Heart left ventricle (tissue), 16 donors: ENCODE measurements around the gene AOC1. TPM values are rescaled to one million over a fixed set of nuclear protein-coding genes. Genes with fewer than 3 reads are reported as not detected.
A peak's percentile ranks its signal among the peaks of the same experiment; 100 is the strongest.
"Not testable (repeated sequence)": the region's sequence is repeated elsewhere in the genome, so short reads cannot be mapped to it uniquely, and the experiment has no call there.

Experiments used
- ATAC-seq, 4 donors: fragments of 200-7000 bp; cut with Tn5 transposase; one replicate each; pipeline ENCODE4 v1.9.1; 2020 to 2022; ENCODE audit warnings: moderate library complexity in 4 of 4, mild to moderate bottlenecking in 3 of 4, moderate number of reproducible peaks in 1 of 4
- DNase-seq, 5 donors: peaks; one replicate each; pipeline ENCODE4 v3.0.0-alpha.2; 2020
- H3K27ac ChIP-seq, 12 donors: fragments of 200-600 bp; sonication (generic) in 4 of 12; one replicate each; pipeline versions ENCODE4 v1.5.0 to v1.8.0; 2016 to 2022; ENCODE audit warnings: mild to moderate bottlenecking in 2 of 12
- H3K27me3 ChIP-seq, 9 donors: fragments of 200-600 bp; sonication (generic) in 2 of 9; one replicate each; pipeline versions ENCODE4 v1.5.1 to v1.8.0; 2016 to 2022; ENCODE audit warnings: mild to moderate bottlenecking in 3 of 9
- H3K36me3 ChIP-seq, 9 donors: fragments of 200-600 bp; sonication (generic) in 2 of 9; one replicate each; pipeline versions ENCODE4 v1.5.0 to v1.8.0; 2018 to 2022; ENCODE audit warnings: mild to moderate bottlenecking in 2 of 9
- H3K4me1 ChIP-seq, 12 donors: fragments of 200-600 bp; sonication (generic) in 4 of 12; one replicate each; pipeline versions ENCODE4 v1.5.0 to v1.8.0; 2016 to 2022; ENCODE audit warnings: mild to moderate bottlenecking in 3 of 12
- H3K4me3 ChIP-seq, 12 donors: fragments of 200-600 bp; sonication (generic) in 4 of 12; one replicate each; pipeline versions ENCODE4 v1.5.0 to v1.8.0; 2017 to 2022; ENCODE audit warnings: mild to moderate bottlenecking in 9 of 12, moderate library complexity in 4 of 12
- H3K9me3 ChIP-seq, 12 donors: fragments of 200-600 bp; sonication (generic) in 4 of 12; one replicate each; pipeline versions ENCODE4 v1.5.0 to v1.8.0; 2016 to 2022; ENCODE audit warnings: mild to moderate bottlenecking in 1 of 12
- POLR2A ChIP-seq, 2 donors: fragments of 450-650 bp; IDR thresholded peaks; one replicate each; pipeline ENCODE4 v1.6.1; 2017; ENCODE audit warnings: antibody characterized with exemption in 2 of 2, mild to moderate bottlenecking in 2 of 2, moderate library complexity in 2 of 2
- WGBS, 4 donors: extraction: QIAGEN DNeasy Blood & Tissue Kit in 2 of 4; methylation state at CpG; one replicate each; pipeline versions ENCODE4 v1.1.5 to v1.1.7; 2013 to 2018; 5-methylcytosine and 5-hydroxymethylcytosine counted together
- intact Hi-C, 10 donors: fragments of 100-400 bp; cut with DNase I; formaldehyde crosslinking; loops; one replicate each; pipeline versions ENCODE4 v1.11.1 to v1.14.2; 2022
- polyA plus RNA-seq, 2 donors: library from polyadenylated mRNA; stranded (reverse); fragments of 200-250 nt; gene quantifications; one replicate each; pipeline ENCODE4 v1.2.3, GENCODE V29; 2013
- total RNA-seq, 9 donors: library from RNA; depleted of rRNA in 2 of 9; stranded (reverse); fragments of >200 nt in 2 of 9; fragmentation: NEBNext Ultra II Directional in 3 of 9; extraction: Animal tissue kit (Norgen Biotek cat#: 25700) in 3 of 9; gene quantifications; one replicate each; pipeline versions ENCODE4 v1.1.0 to v1.2.4, GENCODE V29; 2016 to 2023
- TF ChIP-seq, protein P1 (sequence below), 12 donors: fragments of 200-600 bp; sonication (generic) in 4 of 12; IDR thresholded peaks; one replicate each; pipeline versions ENCODE4 v1.5.0 to v1.8.0; 2018 to 2022; ENCODE audit warnings: antibody characterized with exemption in 12 of 12, mild to moderate bottlenecking in 5 of 12
- donor health status: ischemic (EF 13 %, LVEDD 7.1; RV severe dilation, severe dysfunction).
- donor health status: healthy with polysubstance abuse.
- donor health status: DM: no; HTN: yes; CAD: no.
- donor health status: DM: no; HTN: no; CAD: no.
- donor health status: ischemic (EF 25% LVEDD 6.9; RV normal size, moderate dysfunction).
- donor health status: ischemic (EF 25% LVEDD 5.7; RV mildly dilated, moderate dysfunction).
- donor health status: healthy.
- donor health status: DM: yes; HTN: yes; CAD: no.
- donor health status: ischemic (EF 35%, LVEDD 5.7; RV mildly dilated, moderate dysfunction).
- donor health status: nonischemic (EF 11% LVEDD 7.7; RV severe dilation, severe dysfunction).
- donor health status: DM: yes; HTN: yes; CAD: no.
- donor health status: PGD.
- donor health status: ischemic (EF 29% LVEDD 5.4; RV normal size, mild dysfunction).
- donor health status: nonischemic (EF 23%, LVEDD 6.1; RV moderate dilation, normal function).

AOC1 gene
- total and polyA plus RNA-seq, 11 donors = 0.06 to 0.94 (median 0.68) TPM; not detected in 5

GRCh38 chr7:150904011-150904909, 51.9 kb downstream of the AOC1 start:
- intact Hi-C loops = loop anchor here in 4 of 10 donors (5.0 to 10.0 kb wide), 2 partner anchors 51 to 53 kb away; no protein-coding TSS in a partner anchor
- 60 to 65% (median 60%) methylated on average over 6 of the region's 6 CpGs for WGBS, 4 donors
- Histone ChIP-seq H3K4me1 (peaks cover 0 to 34% (median 7%) of the 10 kb centered on the region in 12 donors), H3K27me3 (peaks cover 0 to 31% (median 0%) of the 10 kb centered on the region in 9 donors), H3K4me3 (no peak overlapping the region), H3K36me3 (no peaks in the 10 kb centered on the region), H3K9me3 (no peaks in the 10 kb centered on the region), H3K27ac (peak overlapping the region in 11 of 12 donors; percentile 1 to 76 (median 66))
- TF ChIP-seq POLR2A (IDR thresholded peaks at IDR 0.05) = no peak
- TF ChIP-seq, protein P1, sequence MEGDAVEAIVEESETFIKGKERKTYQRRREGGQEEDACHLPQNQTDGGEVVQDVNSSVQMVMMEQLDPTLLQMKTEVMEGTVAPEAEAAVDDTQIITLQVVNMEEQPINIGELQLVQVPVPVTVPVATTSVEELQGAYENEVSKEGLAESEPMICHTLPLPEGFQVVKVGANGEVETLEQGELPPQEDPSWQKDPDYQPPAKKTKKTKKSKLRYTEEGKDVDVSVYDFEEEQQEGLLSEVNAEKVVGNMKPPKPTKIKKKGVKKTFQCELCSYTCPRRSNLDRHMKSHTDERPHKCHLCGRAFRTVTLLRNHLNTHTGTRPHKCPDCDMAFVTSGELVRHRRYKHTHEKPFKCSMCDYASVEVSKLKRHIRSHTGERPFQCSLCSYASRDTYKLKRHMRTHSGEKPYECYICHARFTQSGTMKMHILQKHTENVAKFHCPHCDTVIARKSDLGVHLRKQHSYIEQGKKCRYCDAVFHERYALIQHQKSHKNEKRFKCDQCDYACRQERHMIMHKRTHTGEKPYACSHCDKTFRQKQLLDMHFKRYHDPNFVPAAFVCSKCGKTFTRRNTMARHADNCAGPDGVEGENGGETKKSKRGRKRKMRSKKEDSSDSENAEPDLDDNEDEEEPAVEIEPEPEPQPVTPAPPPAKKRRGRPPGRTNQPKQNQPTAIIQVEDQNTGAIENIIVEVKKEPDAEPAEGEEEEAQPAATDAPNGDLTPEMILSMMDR (IDR thresholded peaks at IDR 0.05) = no peak
- DNase-seq (no peak), ATAC-seq (peak in 2 of 4 donors; percentile 2 to 8)

GRCh38 chr7:150908173-150908572, 55.9 kb downstream of the AOC1 start:
- DNase-seq (no peak), ATAC-seq (no peak)
- H3K27me3 ChIP-seq = peaks cover 0 to 25% (median 0%) of the 10 kb centered on the region in 9 donors
- no peak overlapping the region for H3K4me3 ChIP-seq
- H3K4me1 ChIP-seq = peaks cover 0 to 13% (median 4%) of the 10 kb centered on the region in 12 donors
- WGBS, 4 donors = 78 to 91% (median 83%) methylated on average over 2 of the region's 2 CpGs
- H3K36me3 ChIP-seq = no peaks in the 10 kb centered on the region
- H3K9me3 ChIP-seq = no peaks in the 10 kb centered on the region
- no peak overlapping the region for H3K27ac ChIP-seq
- intact Hi-C loops = loop anchor here in 3 of 10 donors (5.0 to 10.0 kb wide), 2 partner anchors 34 to 47 kb away; no protein-coding TSS in a partner anchor
- TF ChIP-seq, protein P1 (IDR thresholded peaks at IDR 0.05) = no peak
- TF ChIP-seq POLR2A (IDR thresholded peaks at IDR 0.05) = no peak

DNA sequence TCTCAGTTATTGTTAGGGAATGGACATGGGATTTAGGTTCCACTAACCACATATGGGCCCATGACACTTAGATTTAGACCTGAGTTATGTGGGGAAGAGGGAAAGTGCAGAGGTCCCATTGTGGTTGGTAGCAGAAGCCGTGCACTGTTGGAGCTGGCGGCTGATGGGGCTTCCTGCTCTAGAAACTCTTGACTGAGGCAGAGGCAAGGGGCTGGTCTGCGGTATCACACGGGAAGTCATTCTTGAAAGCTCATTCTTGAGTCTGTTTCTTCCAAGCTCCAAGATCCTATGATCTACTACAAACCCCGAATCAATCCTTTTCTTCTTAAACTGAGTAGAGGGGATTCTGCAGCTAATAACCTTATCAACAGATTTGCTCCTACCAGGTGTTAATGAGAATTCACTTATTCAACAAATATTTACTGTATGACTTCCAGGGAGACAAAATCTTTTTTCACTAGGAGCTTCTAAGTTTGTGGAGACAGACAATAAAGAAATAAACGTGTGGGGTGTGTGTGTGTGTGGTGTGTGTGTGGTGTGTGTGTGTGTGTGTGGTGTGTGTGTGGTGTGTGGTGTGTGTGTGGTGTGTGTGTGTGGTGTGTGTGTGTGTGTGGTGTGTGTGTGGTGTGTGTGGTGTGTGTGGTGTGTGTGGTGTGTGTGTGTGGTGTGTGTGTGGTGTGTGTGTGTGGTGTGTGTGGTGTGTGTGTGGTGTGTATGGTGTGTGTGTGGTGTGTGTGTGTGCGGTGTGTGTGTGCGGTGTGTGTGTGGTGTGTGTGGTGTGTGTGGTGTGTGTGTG, 57.1 kb downstream of the AOC1 start:
- WGBS, 4 donors = 70 to 86% (median 80%) methylated on average over 8 of the region's 8 CpGs
- H3K27me3 ChIP-seq = peaks cover 0 to 30% (median 0%) of the 10 kb centered on the region in 9 donors
- H3K4me1 ChIP-seq = peaks cover 0 to under 1% (median 0%) of the 10 kb centered on the region in 12 donors
- no peak overlapping the region for H3K4me3 ChIP-seq
- no peak for ATAC-seq
- intact Hi-C loops = loop anchor here in 3 of 10 donors (5.0 to 10.0 kb wide), 2 partner anchors 33 to 45 kb away; no protein-coding TSS in a partner anchor
- H3K36me3 ChIP-seq = no peaks in the 10 kb centered on the region
- H3K9me3 ChIP-seq = no peaks in the 10 kb centered on the region
- TF ChIP-seq, protein P1 (IDR thresholded peaks at IDR 0.05) = no peak
- TF ChIP-seq POLR2A (IDR thresholded peaks at IDR 0.05) = no peak
- no peak overlapping the region for H3K27ac ChIP-seq
- DNase-seq = no peak

DNA sequence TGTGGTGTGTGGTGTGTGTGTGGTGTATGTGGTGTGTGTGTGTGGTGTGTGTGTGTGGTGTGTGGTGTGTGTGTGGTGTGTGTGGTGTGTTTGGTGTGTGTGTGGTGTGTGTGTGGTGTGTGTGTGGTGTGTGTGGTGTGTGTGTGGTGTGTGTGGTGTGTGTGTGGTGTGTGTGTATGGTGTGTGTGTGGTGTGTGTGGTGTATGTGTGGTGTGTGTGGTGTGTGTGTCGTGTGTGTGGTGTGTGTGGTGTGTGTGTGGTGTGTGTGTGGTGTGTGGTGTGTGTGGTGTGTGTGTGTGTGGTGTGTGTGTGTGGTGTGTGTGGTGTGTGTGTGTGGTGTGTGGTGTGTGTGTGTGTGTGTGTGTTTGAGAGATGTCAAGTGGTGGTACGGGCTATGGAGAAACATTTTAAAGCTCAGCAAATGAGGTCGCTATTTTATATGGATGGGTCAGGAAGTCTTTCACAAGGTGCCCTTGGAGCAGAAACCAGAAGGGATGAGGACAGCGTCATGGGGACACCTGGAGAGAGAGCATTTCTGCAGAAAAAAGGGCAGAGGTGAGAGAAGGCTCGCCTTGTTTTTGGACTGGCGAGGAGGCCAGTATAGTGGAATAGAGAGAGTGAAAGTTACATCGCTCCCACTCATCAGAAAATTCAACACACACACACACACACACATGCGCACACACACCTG, 58.1 kb downstream of the AOC1 start:
- H3K9me3 ChIP-seq, H3K36me3 ChIP-seq, DNase-seq, H3K27ac ChIP-seq, H3K4me3 ChIP-seq, H3K4me1 ChIP-seq, ATAC-seq, intact Hi-C loops: not testable (repeated sequence)
- H3K27me3 ChIP-seq = peaks cover 0 to 23% (median 0%) of the 10 kb centered on the region in 9 donors
- WGBS, 4 donors = 75 to 80% (median 76%) methylated on average over 8 of the region's 8 CpGs
